DOHH2 (cell line): ENCODE data around the gene TMOD2.
"Not testable (repeated sequence)": the region's sequence is repeated elsewhere in the genome, so short reads cannot be mapped to it uniquely, and the experiment has no call there.

Source experiments
- H3F3A ChIP-seq: fragments of 200-600 bp; sonication (generic), shearing (Covaris generic); 2 replicates; pipeline ENCODE4 v1.6.0; 2016; ENCODE audit warnings: antibody characterized with exemption, mild to moderate bottlenecking; ENCODE audit not compliant: control insufficient read depth, insufficient read depth
- H3K27ac ChIP-seq: fragments of 200-600 bp; sonication (generic); 2 replicates; pipeline ENCODE4 v1.5.1; 2014; ENCODE audit warnings: low read depth, mild to moderate bottlenecking, low read length, moderate library complexity
- H3K27me3 ChIP-seq: fragments of 200-600 bp; sonication (generic); 2 replicates; pipeline ENCODE4 v1.6.1; 2014; ENCODE audit warnings: mild to moderate bottlenecking, low read length, mixed read lengths; ENCODE audit not compliant: control insufficient read depth
- H3K36me3 ChIP-seq: fragments of 200-600 bp; sonication (generic); 2 replicates; pipeline ENCODE4 v1.6.1; 2014; ENCODE audit warnings: mild to moderate bottlenecking, low read length, moderate library complexity, mixed read lengths; ENCODE audit not compliant: control insufficient read depth
- H3K4me1 ChIP-seq: fragments of 200-600 bp; sonication (generic); 2 replicates; pipeline ENCODE4 v1.6.1; 2014; ENCODE audit warnings: mild to moderate bottlenecking, low read length, mixed read lengths; ENCODE audit not compliant: control insufficient read depth
- H3K4me2 ChIP-seq: fragments of 200-600 bp; sonication (generic); 2 replicates; pipeline ENCODE4 v1.6.0; 2014; ENCODE audit warnings: mild to moderate bottlenecking, low read length, moderate library complexity
- H3K4me3 ChIP-seq: fragments of 200-600 bp; sonication (generic); 2 replicates; pipeline ENCODE4 v1.5.1; 2014; ENCODE audit warnings: mild to moderate bottlenecking, low read length, mixed read lengths
- H3K79me2 ChIP-seq: fragments of 200-600 bp; sonication (generic); 2 replicates; pipeline ENCODE4 v1.6.1; 2014; ENCODE audit warnings: mild to moderate bottlenecking, low read length, mixed read lengths; ENCODE audit not compliant: control insufficient read depth
- H3K9me2 ChIP-seq: fragments of 200-600 bp; sonication (generic); replicated peaks from 2 replicates; pipeline ENCODE4 v1.6.1; 2014; ENCODE audit warnings: mild to moderate bottlenecking, low read length, mixed read lengths; ENCODE audit not compliant: control insufficient read depth
- H3K9me3 ChIP-seq: fragments of 200-600 bp; sonication (generic); 2 replicates; pipeline ENCODE4 v1.6.1; 2014; ENCODE audit warnings: antibody characterized with exemption, low read length, mixed read lengths; ENCODE audit not compliant: control insufficient read depth, insufficient read depth
- H4K20me1 ChIP-seq: fragments of 200-600 bp; sonication (generic); 2 replicates; pipeline ENCODE4 v1.6.0; 2014; ENCODE audit warnings: low read depth, mild to moderate bottlenecking, antibody characterized with exemption, low read length, moderate library complexity; ENCODE audit not compliant: control insufficient read depth, insufficient read depth
- EZH2phosphoT487 ChIP-seq: fragments of 200-600 bp; sonication (generic); IDR thresholded peaks from 2 replicates; pipeline ENCODE4 v1.6.1; 2017; ENCODE audit warnings: borderline replicate concordance, mild to moderate bottlenecking, antibody characterized with exemption, low read length, moderate library complexity, mixed read lengths
- TF ChIP-seq, protein P1 (sequence below): fragments of 200-600 bp; sonication (generic); IDR thresholded peaks from one replicate; pipeline ENCODE4 v1.5.1; 2014; ENCODE audit warnings: antibody characterized with exemption, mild to moderate bottlenecking, low read depth, low read length; ENCODE audit not compliant: poor library complexity, severe bottlenecking

The TMOD2 gene

DNA sequence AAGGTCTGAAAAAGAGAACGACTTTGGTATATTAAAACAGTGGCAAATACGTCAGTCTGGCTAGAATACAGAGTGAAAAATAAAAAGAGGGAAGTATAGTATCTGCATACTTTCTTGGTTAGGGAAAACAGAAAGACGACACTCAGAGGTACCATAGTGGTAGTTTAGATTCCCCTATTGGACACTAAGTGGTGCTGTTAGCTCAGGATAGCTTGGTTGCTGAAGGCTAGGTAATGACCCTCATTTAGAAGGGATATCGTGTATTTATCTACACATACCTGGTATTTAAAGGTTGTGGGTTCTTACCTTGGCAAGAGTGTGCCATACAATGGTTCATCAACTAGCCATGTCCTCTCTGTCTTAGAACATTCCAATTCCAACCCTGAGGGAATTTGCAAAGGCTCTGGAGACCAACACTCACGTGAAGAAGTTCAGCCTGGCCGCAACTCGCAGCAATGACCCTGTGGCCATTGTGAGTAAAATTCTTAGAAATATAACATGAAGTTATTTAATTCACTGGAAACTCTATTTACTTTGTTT lies 31.0 kb downstream of the TMOD2 start:
- TF ChIP-seq, protein P1, sequence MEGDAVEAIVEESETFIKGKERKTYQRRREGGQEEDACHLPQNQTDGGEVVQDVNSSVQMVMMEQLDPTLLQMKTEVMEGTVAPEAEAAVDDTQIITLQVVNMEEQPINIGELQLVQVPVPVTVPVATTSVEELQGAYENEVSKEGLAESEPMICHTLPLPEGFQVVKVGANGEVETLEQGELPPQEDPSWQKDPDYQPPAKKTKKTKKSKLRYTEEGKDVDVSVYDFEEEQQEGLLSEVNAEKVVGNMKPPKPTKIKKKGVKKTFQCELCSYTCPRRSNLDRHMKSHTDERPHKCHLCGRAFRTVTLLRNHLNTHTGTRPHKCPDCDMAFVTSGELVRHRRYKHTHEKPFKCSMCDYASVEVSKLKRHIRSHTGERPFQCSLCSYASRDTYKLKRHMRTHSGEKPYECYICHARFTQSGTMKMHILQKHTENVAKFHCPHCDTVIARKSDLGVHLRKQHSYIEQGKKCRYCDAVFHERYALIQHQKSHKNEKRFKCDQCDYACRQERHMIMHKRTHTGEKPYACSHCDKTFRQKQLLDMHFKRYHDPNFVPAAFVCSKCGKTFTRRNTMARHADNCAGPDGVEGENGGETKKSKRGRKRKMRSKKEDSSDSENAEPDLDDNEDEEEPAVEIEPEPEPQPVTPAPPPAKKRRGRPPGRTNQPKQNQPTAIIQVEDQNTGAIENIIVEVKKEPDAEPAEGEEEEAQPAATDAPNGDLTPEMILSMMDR: peak; percentile 25
- no peak for TF ChIP-seq EZH2phosphoT487
- no peak overlapping the region for H3K4me2 ChIP-seq

DNA sequence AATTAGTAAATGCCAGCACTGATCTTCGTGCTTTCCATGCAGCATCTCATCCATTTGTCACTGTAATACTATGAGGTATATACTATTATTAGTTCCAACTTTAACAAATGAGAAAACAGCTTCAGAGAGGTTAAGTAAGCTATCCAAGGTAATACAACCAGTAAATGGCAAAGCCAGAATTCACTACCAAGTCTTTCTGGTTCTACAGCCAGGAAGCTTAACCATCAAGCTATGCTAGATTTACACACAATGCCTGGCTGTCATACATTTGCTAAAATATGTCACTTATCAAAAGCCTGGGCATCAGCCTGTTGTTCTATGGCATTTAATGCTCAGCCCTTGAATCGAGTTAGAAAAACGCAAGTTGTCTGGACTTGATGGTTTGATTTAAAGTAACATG lies 32.6 kb downstream of the TMOD2 start:
- TF ChIP-seq, protein P1: no peak
- no peak for TF ChIP-seq EZH2phosphoT487
- H3K9me2 ChIP-seq: no peaks in the 10 kb centered on the region
- no peaks in the 10 kb centered on the region for H3K27me3 ChIP-seq
- H3K79me2 ChIP-seq: no peaks in the 10 kb centered on the region
- no peak overlapping the region for H3K4me2 ChIP-seq
- no peak overlapping the region for H3K4me3 ChIP-seq
- peaks cover 6% of the 10 kb centered on the region; the same call in 1 of the 2 replicates for H3K9me3 ChIP-seq
- no peaks in the 10 kb centered on the region for H3K36me3 ChIP-seq
- no peaks in the 10 kb centered on the region for H3K4me1 ChIP-seq
- no peaks in the 10 kb centered on the region for H3F3A ChIP-seq
- no peaks in the 10 kb centered on the region for H4K20me1 ChIP-seq
- no peak overlapping the region for H3K27ac ChIP-seq

More for the DNA sequence above, 31.0 kb downstream of the TMOD2 start:
- H3K27me3 ChIP-seq: no peaks in the 10 kb centered on the region
- no peaks in the 10 kb centered on the region for H3K36me3 ChIP-seq
- no peak overlapping the region for H3K4me3 ChIP-seq
- H4K20me1 ChIP-seq: no peaks in the 10 kb centered on the region
- H3K9me2 ChIP-seq: no peaks in the 10 kb centered on the region
- H3K4me1 ChIP-seq: no peaks in the 10 kb centered on the region
- no peak overlapping the region for H3K27ac ChIP-seq
- H3K79me2 ChIP-seq: no peaks in the 10 kb centered on the region
- H3K9me3 ChIP-seq: peaks cover 6% of the 10 kb centered on the region; the same call in 1 of the 2 replicates
- no peaks in the 10 kb centered on the region for H3F3A ChIP-seq

DNA sequence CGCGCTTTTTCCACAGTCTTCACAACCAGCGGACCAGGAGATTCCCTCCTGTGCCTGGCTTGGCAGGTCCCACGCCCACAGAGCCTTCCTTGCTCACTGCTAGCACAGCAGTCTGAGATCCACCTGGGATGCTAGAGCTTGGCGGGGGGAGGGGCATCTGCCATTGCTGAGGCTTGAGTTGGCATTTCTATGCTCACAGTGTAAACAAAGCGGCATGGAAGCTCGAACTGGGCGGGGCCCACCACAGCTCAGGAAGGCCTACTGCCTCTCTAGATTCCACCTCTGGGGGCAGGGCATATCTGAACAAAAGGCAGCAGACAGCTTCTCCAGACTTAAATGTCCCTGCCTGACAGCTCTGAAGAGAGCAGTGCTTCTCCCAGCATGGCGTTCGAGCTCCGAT lies 35.7 kb downstream of the TMOD2 start:
- H3K79me2 ChIP-seq, H3K4me3 ChIP-seq, H3K27me3 ChIP-seq, H4K20me1 ChIP-seq, H3F3A ChIP-seq, H3K9me3 ChIP-seq, H3K27ac ChIP-seq, H3K36me3 ChIP-seq, H3K4me2 ChIP-seq, H3K9me2 ChIP-seq, H3K4me1 ChIP-seq: not testable (repeated sequence)

DNA sequence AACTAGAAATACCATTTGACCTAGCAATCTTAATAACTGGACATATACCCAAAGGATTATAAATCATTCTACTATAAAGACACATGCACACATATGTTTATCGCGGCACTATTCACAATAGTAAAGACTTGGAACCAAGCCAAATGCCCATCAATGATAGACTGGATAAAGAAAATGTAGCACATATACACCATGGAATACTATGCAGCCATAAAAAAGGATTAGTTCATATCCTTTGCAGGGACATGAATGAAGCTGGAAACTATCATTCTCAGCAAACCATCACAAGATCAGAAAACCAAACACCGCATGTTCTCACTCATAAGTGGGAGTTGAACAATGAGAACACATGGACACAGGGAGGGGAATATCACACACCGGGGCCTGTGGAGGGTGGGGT lies 41.1 kb downstream of the TMOD2 start:
- not testable (repeated sequence) for H3F3A ChIP-seq, H3K4me3 ChIP-seq, H3K36me3 ChIP-seq, H3K79me2 ChIP-seq, H3K27me3 ChIP-seq, H3K4me1 ChIP-seq, H3K9me2 ChIP-seq, H3K27ac ChIP-seq, H4K20me1 ChIP-seq, H3K4me2 ChIP-seq, H3K9me3 ChIP-seq
